HepG2 (cell line): ENCODE measurements around the gene ARPC3. TPM values are rescaled to one million over a fixed set of nuclear protein-coding genes. Genes with fewer than 3 reads are reported as not detected.

Experiments used
- GABPB1 ChIP-seq: IDR thresholded peaks from 2 replicates; pipeline ENCODE4 v1.6.1; 2016; ENCODE audit warnings: mild to moderate bottlenecking, missing genetic modification reagents, moderate library complexity, missing compliant biosample characterization
- GPN1 ChIP-seq: sonication (generic); formaldehyde crosslinking; IDR thresholded peaks from 2 replicates; pipeline ENCODE4 v1.5.1; 2020; ENCODE audit warnings: missing genetic modification reagents, borderline replicate concordance
- HMGA1 ChIP-seq: sonication (generic); formaldehyde crosslinking; conservative IDR thresholded peaks from 2 replicates; pipeline ENCODE4 v1.4.0; 2020; ENCODE audit warnings: missing genetic modification reagents
- JARID2 ChIP-seq: sonication (generic); formaldehyde crosslinking; IDR thresholded peaks from 2 replicates; pipeline ENCODE4 v1.8.1; 2023; ENCODE audit warnings: missing genetic modification reagents, inconsistent platforms; ENCODE audit not compliant: insufficient replicate concordance
- KAT7 ChIP-seq: IDR thresholded peaks from 2 replicates; pipeline ENCODE4 v1.6.1; 2018; ENCODE audit warnings: borderline replicate concordance, missing compliant biosample characterization
- MZF1 ChIP-seq: sonication (generic); formaldehyde crosslinking; IDR thresholded peaks from 2 replicates; pipeline ENCODE4 v1.8.1; 2023; ENCODE audit warnings: mild to moderate bottlenecking, missing genetic modification reagents, borderline replicate concordance
- NCOA5 ChIP-seq: sonication (generic); formaldehyde crosslinking; IDR thresholded peaks from 2 replicates; pipeline ENCODE4 v1.4.0; 2020; ENCODE audit warnings: missing genetic modification reagents
- NCOR1 ChIP-seq: fragments of 200-600 bp; sonication (generic); IDR thresholded peaks from 2 replicates; pipeline ENCODE4 v1.7.0; 2017; ENCODE audit warnings: antibody characterized with exemption, low read length, borderline replicate concordance
- NFRKB ChIP-seq: fragments of 450-650 bp; IDR thresholded peaks from 2 replicates; pipeline ENCODE4 v1.6.1; 2017
- RXRB ChIP-seq: IDR thresholded peaks from 2 replicates; pipeline ENCODE4 v1.6.1; 2016; ENCODE audit warnings: borderline replicate concordance, missing genetic modification reagents, missing compliant biosample characterization
- SP2 ChIP-seq: sonication (generic); formaldehyde crosslinking; IDR thresholded peaks from 2 replicates; pipeline ENCODE4 v1.5.1; 2020; ENCODE audit warnings: mild to moderate bottlenecking, missing genetic modification reagents
- SYNCRIP ChIP-seq: fragments of 200-400 bp; formaldehyde crosslinking; IDR thresholded peaks from 2 replicates; pipeline ENCODE4 v1.6.1; 2018; ENCODE audit warnings: mild to moderate bottlenecking, low read depth, low read length; ENCODE audit not compliant: insufficient read depth
- TOPORS ChIP-seq: sonication (generic); formaldehyde crosslinking; IDR thresholded peaks from 2 replicates; pipeline ENCODE4 v1.8.0; 2023; ENCODE audit warnings: mild to moderate bottlenecking, missing genetic modification reagents
- ZFP36 ChIP-seq: fragments of 150-350 bp; IDR thresholded peaks from 2 replicates; pipeline ENCODE4 v1.6.1; 2018; ENCODE audit warnings: borderline replicate concordance, low read length, low read depth; ENCODE audit not compliant: partially characterized antibody
- ZMYM3 ChIP-seq: sonication (generic); formaldehyde crosslinking; IDR thresholded peaks from 2 replicates; pipeline ENCODE4 v1.5.1; 2020; ENCODE audit warnings: mild to moderate bottlenecking, missing genetic modification reagents
- ZNF333 ChIP-seq: sonication (generic); formaldehyde crosslinking; IDR thresholded peaks from 2 replicates; pipeline ENCODE4 v1.4.0; 2020; ENCODE audit warnings: mild to moderate bottlenecking, missing genetic modification reagents, borderline replicate concordance
- ZNF430 ChIP-seq: sonication (generic); formaldehyde crosslinking; IDR thresholded peaks from 2 replicates; pipeline ENCODE4 v1.9.0; 2021; ENCODE audit warnings: mild to moderate bottlenecking, missing genetic modification reagents
- polyA plus RNA-seq, 8 experiments: library from polyadenylated mRNA; depleted of rRNA in 3 of 8; stranded (reverse) in 7 of 8; unstranded in 1 of 8; fragments of >200 nt; fragmentation: Illumina TruSeq in 4 of 8; extraction: Trizol in 4 of 8; gene quantifications; 2 replicates each; pipeline versions ENCODE4 v1.2.1 to v1.2.3, GENCODE V29; 2011 to 2016; ENCODE audit warnings: low read depth in 4 of 8, missing spikeins in 1 of 8, mixed read lengths in 1 of 8; ENCODE audit not compliant: insufficient read depth in 1 of 8
- total RNA-seq, 5 experiments: library from RNA; depleted of rRNA; stranded (reverse); fragments of >200 nt; fragmentation: Illumina TruSeq; extraction: Trizol; gene quantifications; 2 replicates each; pipeline ENCODE4 v1.2.3, GENCODE V29; 2016; ENCODE audit warnings: low read depth in 1 of 5
- TF ChIP-seq, protein P1 (sequence below): sonication (generic); formaldehyde crosslinking; IDR thresholded peaks from 2 replicates; pipeline ENCODE4 v1.5.0; 2020; ENCODE audit warnings: mild to moderate bottlenecking, missing genetic modification reagents
- TF ChIP-seq, protein P2 (sequence below): sonication (generic); formaldehyde crosslinking; IDR thresholded peaks from 2 replicates; pipeline ENCODE4 v1.4.0; 2020; ENCODE audit warnings: mild to moderate bottlenecking, missing genetic modification reagents, borderline replicate concordance
- TF ChIP-seq, protein P3 (sequence below): sonication (generic); formaldehyde crosslinking; IDR thresholded peaks from 2 replicates; pipeline ENCODE4 v1.8.1; 2023; ENCODE audit warnings: missing genetic modification reagents, mild to moderate bottlenecking, borderline replicate concordance
- TF ChIP-seq, protein P4 (sequence below): sonication (generic); formaldehyde crosslinking; IDR thresholded peaks from 2 replicates; pipeline ENCODE4 v1.4.0; 2020; ENCODE audit warnings: low read depth, mild to moderate bottlenecking, missing genetic modification reagents
- TF ChIP-seq, protein P5 (sequence below): sonication (generic); formaldehyde crosslinking; IDR thresholded peaks from 2 replicates; pipeline ENCODE4 v1.5.0; 2020; ENCODE audit warnings: missing genetic modification reagents, mild to moderate bottlenecking, borderline replicate concordance

ARPC3 gene
- total and polyA plus RNA-seq, 2 of the 13 experiments (the other 11 are each of a cell fraction or from before 2014, with no cell fraction given), result 32.7 to 234 TPM

DNA sequence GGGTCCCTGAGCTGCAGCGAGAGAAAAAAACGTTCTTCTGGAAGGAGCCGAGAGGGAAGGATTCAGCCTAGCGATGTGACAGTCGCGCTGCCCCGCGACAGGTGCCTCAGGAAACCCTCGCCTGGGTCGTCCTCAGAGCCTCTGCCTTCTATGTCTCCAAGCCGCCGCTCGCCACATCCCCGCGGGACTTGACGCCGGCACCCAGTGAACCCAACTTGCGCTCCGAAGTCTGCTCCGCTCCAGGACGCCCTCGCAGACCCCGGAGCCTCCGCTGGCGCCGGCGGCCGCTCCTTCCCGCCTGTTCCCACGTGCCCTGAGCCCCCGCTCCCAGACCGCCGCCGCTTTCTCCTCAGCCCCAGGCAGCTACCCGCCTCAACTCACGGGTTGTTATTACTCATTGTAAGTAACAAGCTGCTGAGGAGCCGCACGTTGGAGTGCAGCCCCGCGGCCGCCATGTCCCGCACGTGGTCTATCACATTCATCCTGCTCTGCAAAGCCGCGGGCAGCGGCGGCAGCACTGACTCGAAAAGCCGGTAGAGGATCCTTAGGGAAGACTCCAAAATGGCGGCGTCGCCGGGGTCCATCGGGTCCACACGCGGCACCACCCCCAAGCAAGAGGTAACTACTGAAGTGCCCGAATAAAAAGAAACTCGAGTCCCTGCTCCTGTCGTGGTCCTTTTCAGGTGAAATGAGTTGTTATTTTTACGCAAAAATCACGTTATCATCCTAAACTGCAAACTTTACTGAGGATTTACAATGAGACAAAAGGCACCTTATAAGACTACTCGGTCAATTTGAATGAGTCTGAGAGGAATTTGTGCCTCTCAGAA is 46.8 kb downstream of the ARPC3 start, which contains the start of gene ANAPC7 (continued):
- TF ChIP-seq, protein P1, sequence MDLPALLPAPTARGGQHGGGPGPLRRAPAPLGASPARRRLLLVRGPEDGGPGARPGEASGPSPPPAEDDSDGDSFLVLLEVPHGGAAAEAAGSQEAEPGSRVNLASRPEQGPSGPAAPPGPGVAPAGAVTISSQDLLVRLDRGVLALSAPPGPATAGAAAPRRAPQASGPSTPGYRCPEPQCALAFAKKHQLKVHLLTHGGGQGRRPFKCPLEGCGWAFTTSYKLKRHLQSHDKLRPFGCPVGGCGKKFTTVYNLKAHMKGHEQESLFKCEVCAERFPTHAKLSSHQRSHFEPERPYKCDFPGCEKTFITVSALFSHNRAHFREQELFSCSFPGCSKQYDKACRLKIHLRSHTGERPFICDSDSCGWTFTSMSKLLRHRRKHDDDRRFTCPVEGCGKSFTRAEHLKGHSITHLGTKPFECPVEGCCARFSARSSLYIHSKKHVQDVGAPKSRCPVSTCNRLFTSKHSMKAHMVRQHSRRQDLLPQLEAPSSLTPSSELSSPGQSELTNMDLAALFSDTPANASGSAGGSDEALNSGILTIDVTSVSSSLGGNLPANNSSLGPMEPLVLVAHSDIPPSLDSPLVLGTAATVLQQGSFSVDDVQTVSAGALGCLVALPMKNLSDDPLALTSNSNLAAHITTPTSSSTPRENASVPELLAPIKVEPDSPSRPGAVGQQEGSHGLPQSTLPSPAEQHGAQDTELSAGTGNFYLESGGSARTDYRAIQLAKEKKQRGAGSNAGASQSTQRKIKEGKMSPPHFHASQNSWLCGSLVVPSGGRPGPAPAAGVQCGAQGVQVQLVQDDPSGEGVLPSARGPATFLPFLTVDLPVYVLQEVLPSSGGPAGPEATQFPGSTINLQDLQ (CRISPR knock-in tag), result no peak
- TF ChIP-seq GPN1 (CRISPR knock-in tag) (0 out of 2 replicates have a peak, but pooled peaks have one; percentile 25), HMGA1 (CRISPR knock-in tag) (no peak), NCOR1 (no peak), TOPORS (CRISPR knock-in tag) (no peak), JARID2 (CRISPR knock-in tag) (peak; percentile 66), MZF1 (CRISPR knock-in tag) (no peak), KAT7 (CRISPR knock-in tag) (peak; percentile 37; the same call in 1 of the 2 replicates), ZNF430 (peak; percentile 72; the same call in 1 of the 2 replicates), NFRKB (peak; percentile 65; the same call in 1 of the 2 replicates), ZMYM3 (no peak), NCOA5 (CRISPR knock-in tag) (no peak), SP2 (CRISPR knock-in tag) (no peak), GABPB1 (CRISPR knock-in tag) (peak; percentile 70; the same call in 1 of the 2 replicates), SYNCRIP (no peak), ZNF333 (CRISPR knock-in tag) (peak; percentile 65; the same call in 1 of the 2 replicates), ZFP36 (no peak), RXRB (CRISPR knock-in tag) (no peak; the same call in 1 of the 2 replicates)
- TF ChIP-seq, protein P2, sequence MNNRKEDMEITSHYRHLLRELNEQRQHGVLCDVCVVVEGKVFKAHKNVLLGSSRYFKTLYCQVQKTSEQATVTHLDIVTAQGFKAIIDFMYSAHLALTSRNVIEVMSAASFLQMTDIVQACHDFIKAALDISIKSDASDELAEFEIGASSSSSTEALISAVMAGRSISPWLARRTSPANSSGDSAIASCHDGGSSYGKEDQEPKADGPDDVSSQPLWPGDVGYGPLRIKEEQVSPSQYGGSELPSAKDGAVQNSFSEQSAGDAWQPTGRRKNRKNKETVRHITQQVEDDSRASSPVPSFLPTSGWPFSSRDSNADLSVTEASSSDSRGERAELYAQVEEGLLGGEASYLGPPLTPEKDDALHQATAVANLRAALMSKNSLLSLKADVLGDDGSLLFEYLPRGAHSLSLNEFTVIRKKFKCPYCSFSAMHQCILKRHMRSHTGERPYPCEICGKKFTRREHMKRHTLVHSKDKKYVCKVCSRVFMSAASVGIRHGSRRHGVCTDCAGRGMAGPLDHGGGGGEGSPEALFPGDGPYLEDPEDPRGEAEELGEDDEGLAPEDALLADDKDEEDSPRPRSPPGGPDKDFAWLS (CRISPR knock-in tag), result no peak
- TF ChIP-seq, protein P3, sequence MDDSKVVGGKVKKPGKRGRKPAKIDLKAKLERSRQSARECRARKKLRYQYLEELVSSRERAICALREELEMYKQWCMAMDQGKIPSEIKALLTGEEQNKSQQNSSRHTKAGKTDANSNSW (CRISPR knock-in tag), result 0 out of 2 replicates have a peak, but pooled peaks have one; percentile 35
- TF ChIP-seq, protein P4, sequence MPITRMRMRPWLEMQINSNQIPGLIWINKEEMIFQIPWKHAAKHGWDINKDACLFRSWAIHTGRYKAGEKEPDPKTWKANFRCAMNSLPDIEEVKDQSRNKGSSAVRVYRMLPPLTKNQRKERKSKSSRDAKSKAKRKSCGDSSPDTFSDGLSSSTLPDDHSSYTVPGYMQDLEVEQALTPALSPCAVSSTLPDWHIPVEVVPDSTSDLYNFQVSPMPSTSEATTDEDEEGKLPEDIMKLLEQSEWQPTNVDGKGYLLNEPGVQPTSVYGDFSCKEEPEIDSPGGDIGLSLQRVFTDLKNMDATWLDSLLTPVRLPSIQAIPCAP (CRISPR knock-in tag), result no peak
- TF ChIP-seq, protein P5, sequence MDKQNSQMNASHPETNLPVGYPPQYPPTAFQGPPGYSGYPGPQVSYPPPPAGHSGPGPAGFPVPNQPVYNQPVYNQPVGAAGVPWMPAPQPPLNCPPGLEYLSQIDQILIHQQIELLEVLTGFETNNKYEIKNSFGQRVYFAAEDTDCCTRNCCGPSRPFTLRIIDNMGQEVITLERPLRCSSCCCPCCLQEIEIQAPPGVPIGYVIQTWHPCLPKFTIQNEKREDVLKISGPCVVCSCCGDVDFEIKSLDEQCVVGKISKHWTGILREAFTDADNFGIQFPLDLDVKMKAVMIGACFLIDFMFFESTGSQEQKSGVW (CRISPR knock-in tag), result no peak
